Ascending aorta (tissue), 2 donors: ENCODE results near the gene SMCHD1. TPM values are rescaled to one million over a fixed set of nuclear protein-coding genes. Genes with fewer than 3 reads are reported as not detected.
"Not testable (repeated sequence)": the region's sequence is repeated elsewhere in the genome, so short reads cannot be mapped to it uniquely, and the experiment has no call there.

Experiments
- DNase-seq, 2 donors: peaks; one replicate each; pipeline ENCODE4 v3.0.0-alpha.2; 2019; ENCODE audit warnings: low spot score in 2 of 2
- H3K27ac ChIP-seq, 2 donors: fragments of 200-600 bp; sonication (generic); one replicate each; pipeline ENCODE4 v1.5.1; 2016 to 2017; ENCODE audit warnings: mild to moderate bottlenecking in 1 of 2
- H3K27me3 ChIP-seq: fragments of 200-600 bp; sonication (generic); one replicate; pipeline ENCODE4 v1.5.1; 2017
- H3K36me3 ChIP-seq, 2 donors: fragments of 200-600 bp; sonication (generic); one replicate each; pipeline ENCODE4 v1.5.1; 2016
- H3K4me1 ChIP-seq, 2 donors: fragments of 200-600 bp; sonication (generic); one replicate each; pipeline ENCODE4 v1.5.1; 2016 to 2017; ENCODE audit warnings: mild to moderate bottlenecking in 1 of 2
- H3K4me3 ChIP-seq, 2 donors: fragments of 200-600 bp; sonication (generic); one replicate each; pipeline ENCODE4 v1.5.1; 2016 to 2017; ENCODE audit warnings: mild to moderate bottlenecking in 1 of 2
- H3K9me3 ChIP-seq, 2 donors: fragments of 200-600 bp; sonication (generic); one replicate each; pipeline ENCODE4 v1.5.1; 2016
- intact Hi-C: fragments of 100-400 bp; cut with DNase I; formaldehyde crosslinking; loops from one replicate; pipeline ENCODE4 v1.15.1; 2023
- total RNA-seq: library from RNA; depleted of rRNA; stranded (reverse); fragments of >200 nt; gene quantifications from one replicate; pipeline ENCODE4 v1.1.0, GENCODE V29; 2016
- TF ChIP-seq, protein P1 (sequence below), 3 experiments: fragments of 200-600 bp in 2 of 3; fragments of 450-650 bp in 1 of 3; sonication (generic) in 2 of 3; IDR thresholded peaks; one replicate each; pipeline ENCODE4 v1.5.1; 2016 to 2019; ENCODE audit warnings: antibody characterized with exemption in 3 of 3, mild to moderate bottlenecking in 1 of 3, moderate library complexity in 1 of 3

The SMCHD1 gene
- total RNA-seq, 1 donor from 2014 or later = 29.2 TPM

DNA sequence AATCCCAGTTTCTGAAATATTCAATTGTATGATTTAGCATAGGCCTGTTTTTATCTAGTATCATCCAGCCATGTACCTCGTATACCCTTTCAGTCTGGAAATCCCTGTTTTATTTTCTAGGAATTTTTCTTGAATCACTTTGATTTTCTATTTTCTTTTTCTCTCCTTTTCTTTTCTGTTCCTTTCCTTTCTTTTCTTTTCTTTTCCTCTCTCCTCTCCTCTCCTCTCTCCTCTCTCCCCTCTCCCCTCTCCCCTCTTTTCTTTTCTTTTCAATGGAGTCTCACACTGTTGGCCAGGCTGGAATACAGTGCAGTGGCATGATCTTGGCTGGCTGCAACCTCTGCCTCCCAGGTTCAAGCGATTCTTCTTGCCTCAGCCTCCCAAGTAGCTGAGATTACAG is 63.5 kb downstream of the SMCHD1 start:
- no peak overlapping the region for H3K27ac ChIP-seq
- intact Hi-C loops = no loop called here
- no peaks in the 10 kb centered on the region for H3K27me3 ChIP-seq
- no peak overlapping the region for H3K4me3 ChIP-seq
- peaks cover 47 to 74% of the 10 kb centered on the region in 2 donors for H3K36me3 ChIP-seq
- TF ChIP-seq, protein P1, sequence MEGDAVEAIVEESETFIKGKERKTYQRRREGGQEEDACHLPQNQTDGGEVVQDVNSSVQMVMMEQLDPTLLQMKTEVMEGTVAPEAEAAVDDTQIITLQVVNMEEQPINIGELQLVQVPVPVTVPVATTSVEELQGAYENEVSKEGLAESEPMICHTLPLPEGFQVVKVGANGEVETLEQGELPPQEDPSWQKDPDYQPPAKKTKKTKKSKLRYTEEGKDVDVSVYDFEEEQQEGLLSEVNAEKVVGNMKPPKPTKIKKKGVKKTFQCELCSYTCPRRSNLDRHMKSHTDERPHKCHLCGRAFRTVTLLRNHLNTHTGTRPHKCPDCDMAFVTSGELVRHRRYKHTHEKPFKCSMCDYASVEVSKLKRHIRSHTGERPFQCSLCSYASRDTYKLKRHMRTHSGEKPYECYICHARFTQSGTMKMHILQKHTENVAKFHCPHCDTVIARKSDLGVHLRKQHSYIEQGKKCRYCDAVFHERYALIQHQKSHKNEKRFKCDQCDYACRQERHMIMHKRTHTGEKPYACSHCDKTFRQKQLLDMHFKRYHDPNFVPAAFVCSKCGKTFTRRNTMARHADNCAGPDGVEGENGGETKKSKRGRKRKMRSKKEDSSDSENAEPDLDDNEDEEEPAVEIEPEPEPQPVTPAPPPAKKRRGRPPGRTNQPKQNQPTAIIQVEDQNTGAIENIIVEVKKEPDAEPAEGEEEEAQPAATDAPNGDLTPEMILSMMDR (IDR thresholded peaks at IDR 0.05) = no peak
- H3K4me1 ChIP-seq = no peaks in the 10 kb centered on the region
- no peak for DNase-seq
- H3K9me3 ChIP-seq = no peaks in the 10 kb centered on the region

DNA sequence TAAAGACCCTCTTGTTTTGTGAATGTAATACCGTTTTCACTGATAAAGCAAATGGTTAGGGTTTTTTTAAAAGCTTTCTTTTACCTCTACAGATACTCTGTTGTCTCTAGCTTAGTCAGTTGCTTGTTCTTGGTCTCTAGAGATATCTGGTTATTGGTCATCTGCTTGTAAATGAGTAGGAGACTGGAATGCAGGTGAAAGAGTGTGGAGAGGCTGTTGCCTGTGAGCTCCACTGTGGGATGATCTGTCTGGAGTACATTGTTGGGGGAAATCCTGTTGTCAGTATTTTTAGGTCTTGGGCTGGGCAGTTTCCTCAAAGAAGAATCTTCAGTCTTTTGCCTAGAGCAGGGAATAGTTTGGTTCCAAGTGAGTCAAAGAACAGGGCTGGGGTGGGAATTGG is 67.7 kb downstream of the SMCHD1 start:
- Histone ChIP-seq H3K36me3 (peaks cover 49 to 60% of the 10 kb centered on the region in 2 donors), H3K4me1 (no peaks in the 10 kb centered on the region), H3K27me3 (no peaks in the 10 kb centered on the region), H3K9me3 (no peaks in the 10 kb centered on the region), H3K27ac (no peak overlapping the region), H3K4me3 (no peak overlapping the region)
- intact Hi-C loops = no loop called here
- TF ChIP-seq, protein P1 (IDR thresholded peaks at IDR 0.05) = no peak
- no peak for DNase-seq

DNA sequence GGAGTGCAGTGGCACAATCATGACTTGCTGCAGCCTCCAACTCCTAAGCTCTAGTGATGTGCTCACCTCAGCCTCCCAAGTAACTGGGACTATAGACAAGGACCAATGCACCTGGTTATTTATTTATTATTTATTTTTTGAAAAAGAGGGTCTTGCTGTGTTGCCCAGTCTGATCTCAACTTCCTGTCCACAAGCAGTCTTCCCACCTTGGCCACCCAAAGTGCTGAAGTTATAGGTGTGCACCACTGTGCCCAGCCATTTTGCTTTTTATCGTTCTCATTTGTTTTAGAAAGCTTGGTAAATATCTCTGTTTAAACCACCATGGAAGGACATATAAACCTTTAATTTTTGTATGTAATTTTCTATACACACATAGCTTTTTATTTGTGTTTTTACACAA is 74.2 kb downstream of the SMCHD1 start:
- TF ChIP-seq, protein P1 (IDR thresholded peaks at IDR 0.05) = no peak
- intact Hi-C loops = no loop called here
- Histone ChIP-seq H3K9me3 (no peaks in the 10 kb centered on the region), H3K4me1 (no peaks in the 10 kb centered on the region), H3K4me3 (no peak overlapping the region), H3K27ac (no peak overlapping the region), H3K27me3 (no peaks in the 10 kb centered on the region), H3K36me3 (peaks cover 56 to 71% of the 10 kb centered on the region in 2 donors)
- DNase-seq = no peak

DNA sequence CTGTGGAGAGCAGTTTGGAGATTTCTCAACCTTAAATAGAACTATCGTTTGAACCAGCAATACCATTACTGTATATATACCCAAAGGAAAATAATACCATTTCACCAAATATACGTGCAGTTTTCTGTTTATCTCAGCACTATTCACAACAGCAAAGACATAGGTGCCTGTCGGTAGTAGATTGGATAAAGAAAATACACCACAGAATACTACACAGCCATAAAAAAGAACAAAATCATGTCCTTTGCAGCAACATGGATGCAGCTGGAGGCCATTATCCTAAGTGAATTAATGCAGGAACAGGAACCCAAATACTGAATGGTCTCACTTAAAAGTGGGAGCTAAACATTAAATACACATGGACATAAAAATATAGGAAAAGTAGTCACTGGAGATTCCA is 81.3 kb downstream of the SMCHD1 start:
- no peak overlapping the region for H3K4me3 ChIP-seq
- DNase-seq = no peak
- intact Hi-C loops = no loop called here
- no peaks in the 10 kb centered on the region for H3K4me1 ChIP-seq
- no peaks in the 10 kb centered on the region for H3K27me3 ChIP-seq
- TF ChIP-seq, protein P1 (IDR thresholded peaks at IDR 0.05) = no peak
- H3K9me3 ChIP-seq = no peaks in the 10 kb centered on the region
- no peak overlapping the region for H3K27ac ChIP-seq
- peaks cover 51 to 81% of the 10 kb centered on the region in 2 donors for H3K36me3 ChIP-seq

DNA sequence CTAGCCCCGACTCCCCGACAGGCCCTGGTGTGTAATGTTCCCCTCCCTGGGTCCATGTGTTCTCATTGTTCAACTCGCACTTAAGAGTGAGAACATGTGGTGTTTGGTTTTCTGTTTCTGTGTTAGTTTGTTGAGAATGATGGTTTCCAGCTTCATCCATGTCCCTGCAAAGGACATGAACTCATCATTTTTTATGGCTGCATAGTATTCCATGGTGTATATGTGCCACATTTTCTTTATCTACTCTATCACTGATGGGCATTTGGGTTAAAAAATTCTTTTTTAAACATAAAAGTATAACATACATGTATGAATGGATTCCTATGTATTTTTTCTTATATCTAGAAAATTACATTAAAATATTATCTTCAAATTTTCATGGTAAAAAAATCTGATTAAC is 84.6 kb downstream of the SMCHD1 start:
- H3K4me3 ChIP-seq, H3K4me1 ChIP-seq, H3K9me3 ChIP-seq, intact Hi-C loops, H3K27ac ChIP-seq, DNase-seq, H3K27me3 ChIP-seq: not testable (repeated sequence)
- peaks cover 31 to 67% of the 10 kb centered on the region in 2 donors for H3K36me3 ChIP-seq

DNA sequence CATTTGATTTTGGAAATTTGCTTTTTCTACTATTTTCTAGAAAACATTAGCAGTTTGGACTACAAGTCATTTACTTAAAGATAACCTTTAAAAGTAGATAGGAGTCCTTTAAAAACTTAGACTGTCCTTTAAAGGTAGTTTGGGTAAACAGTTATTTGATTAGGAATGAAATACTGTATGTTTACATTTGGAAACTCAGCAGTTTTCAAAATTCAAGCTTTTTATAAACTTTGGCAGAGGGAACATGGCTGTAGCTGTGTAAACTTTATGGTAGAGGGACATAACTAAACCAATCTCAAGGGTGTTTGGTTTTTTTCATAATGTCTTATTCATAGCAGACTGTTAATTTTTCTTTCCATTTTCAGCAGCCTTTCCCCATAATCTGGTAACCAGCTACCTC is 90.7 kb downstream of the SMCHD1 start:
- peaks cover 31 to 49% of the 10 kb centered on the region in 2 donors for H3K36me3 ChIP-seq
- no peak overlapping the region for H3K4me3 ChIP-seq
- TF ChIP-seq, protein P1 (IDR thresholded peaks at IDR 0.05) = no peak

More for the DNA sequence above, 90.7 kb downstream of the SMCHD1 start:
- no peaks in the 10 kb centered on the region for H3K27me3 ChIP-seq
- intact Hi-C loops = no loop called here
- no peaks in the 10 kb centered on the region for H3K9me3 ChIP-seq
- H3K4me1 ChIP-seq = no peaks in the 10 kb centered on the region
- no peak overlapping the region for H3K27ac ChIP-seq
- DNase-seq = no peak
